GM12875 (cell line): ENCODE data around the gene TGFBR3.

Experiments
- H3K4me3 ChIP-seq: one replicate; pipeline ENCODE4 v1.5.1; 2011; ENCODE audit warnings: low read depth, low read length, control low read depth
- CTCF ChIP-seq: IDR thresholded peaks from 2 replicates; pipeline ENCODE4 v1.5.1; 2011; ENCODE audit warnings: low read depth, mild to moderate bottlenecking, control low read depth, inconsistent platforms, low read length, moderate library complexity, borderline replicate concordance; ENCODE audit not compliant: insufficient read depth

TGFBR3 gene

GRCh38 chr1:91637539-91637994, 248.4 kb downstream of the TGFBR3 start:
- TF ChIP-seq CTCF: no peak
- H3K4me3 ChIP-seq: no peak overlapping the region

GRCh38 chr1:91635763-91636162, 250.2 kb downstream of the TGFBR3 start:
- no peak overlapping the region for H3K4me3 ChIP-seq
- TF ChIP-seq CTCF: no peak

GRCh38 chr1:91633438-91633837, 252.5 kb downstream of the TGFBR3 start:
- TF ChIP-seq CTCF: no peak
- H3K4me3 ChIP-seq: no peak overlapping the region

- H3K4me3 ChIP-seq: no peak overlapping the region
- no peak for TF ChIP-seq CTCF
These were observed 254.1 kb downstream of the TGFBR3 start for GRCh38 chr1:91631718-91632330.

GRCh38 chr1:91630803-91631202, 255.1 kb downstream of the TGFBR3 start:
- TF ChIP-seq CTCF: no peak
- H3K4me3 ChIP-seq: no peak overlapping the region
